ENCODE results near the gene TMEM260.
"Not testable (repeated sequence)": the region's sequence is repeated elsewhere in the genome, so short reads cannot be mapped to it uniquely, and the experiment has no call there.

- not testable (repeated sequence) for TF ChIP-seq POLR2A, CTCF (IDR thresholded peaks at IDR 0.05)
These were observed 32.1 kb downstream of the TMEM260 start for GRCh38 chr14:56611663-56612062.
